Progenitor cell of endocrine pancreas (in vitro differentiated cells): Measurements from ENCODE around the gene ATP2A3. TPM values are rescaled to one million over a fixed set of nuclear protein-coding genes. Genes with fewer than 3 reads are reported as not detected.
"Not testable (repeated sequence)": the region's sequence is repeated elsewhere in the genome, so short reads cannot be mapped to it uniquely, and the experiment has no call there.

Experiments
- DNase-seq: peaks from one replicate; pipeline ENCODE4 v3.0.0; 2021; ENCODE audit warnings: low spot score; ENCODE audit not compliant: unreplicated experiment
- H3K27ac Mint-ChIP-seq: 2 replicates; pipeline ENCODE4 v1.8.0; 2021; ENCODE audit warnings: mild to moderate bottlenecking, moderate library complexity, mixed read lengths
- H3K27me3 Mint-ChIP-seq: 2 replicates; pipeline ENCODE4 v1.8.0; 2021; ENCODE audit warnings: mixed read lengths
- H3K36me3 Mint-ChIP-seq: 2 replicates; pipeline ENCODE4 v1.8.0; 2022; ENCODE audit warnings: mixed read lengths; ENCODE audit not compliant: insufficient read depth
- H3K4me1 Mint-ChIP-seq: 2 replicates; pipeline ENCODE4 v1.8.0; 2021; ENCODE audit warnings: low read depth, mixed read lengths
- H3K4me3 Mint-ChIP-seq: 2 replicates; pipeline ENCODE4 v1.8.0; 2021; ENCODE audit warnings: low read depth, mild to moderate bottlenecking, moderate library complexity, mixed read lengths
- H3K9me3 Mint-ChIP-seq: 2 replicates; pipeline ENCODE4 v1.8.0; 2021; ENCODE audit warnings: low read depth, mixed read lengths
- total RNA-seq: library from RNA; stranded (reverse); gene quantifications from 2 replicates; pipeline ENCODE4 v1.2.1, GENCODE V29; 2021
- TF ChIP-seq, protein P1 (sequence below): fragments of 200-600 bp; sonication (generic); IDR thresholded peaks from one replicate; pipeline ENCODE4 v1.5.0; 2021; ENCODE audit warnings: antibody characterized with exemption, mild to moderate bottlenecking; ENCODE audit not compliant: unreplicated experiment

Gene ATP2A3
- total RNA-seq, 1 donor from 2014 or later, result 59.2 TPM

DNA sequence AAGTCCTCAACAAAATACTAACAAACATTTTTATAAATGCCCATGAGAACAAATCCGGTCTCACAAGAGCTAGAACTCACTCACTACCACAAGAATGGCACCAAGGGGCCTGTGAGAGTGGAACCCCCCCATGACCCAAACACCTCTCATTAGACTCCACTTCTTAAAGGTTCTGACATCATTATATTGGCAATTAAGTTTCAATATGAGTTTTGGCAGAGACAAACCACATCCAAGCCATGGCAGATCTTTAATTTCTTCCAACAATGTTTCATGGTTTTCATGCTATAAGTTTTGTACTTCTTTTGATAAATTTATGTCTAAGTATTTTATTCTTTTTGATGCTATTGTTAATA lies 30.0 kb upstream of the ATP2A3 start:
- TF ChIP-seq, protein P1, sequence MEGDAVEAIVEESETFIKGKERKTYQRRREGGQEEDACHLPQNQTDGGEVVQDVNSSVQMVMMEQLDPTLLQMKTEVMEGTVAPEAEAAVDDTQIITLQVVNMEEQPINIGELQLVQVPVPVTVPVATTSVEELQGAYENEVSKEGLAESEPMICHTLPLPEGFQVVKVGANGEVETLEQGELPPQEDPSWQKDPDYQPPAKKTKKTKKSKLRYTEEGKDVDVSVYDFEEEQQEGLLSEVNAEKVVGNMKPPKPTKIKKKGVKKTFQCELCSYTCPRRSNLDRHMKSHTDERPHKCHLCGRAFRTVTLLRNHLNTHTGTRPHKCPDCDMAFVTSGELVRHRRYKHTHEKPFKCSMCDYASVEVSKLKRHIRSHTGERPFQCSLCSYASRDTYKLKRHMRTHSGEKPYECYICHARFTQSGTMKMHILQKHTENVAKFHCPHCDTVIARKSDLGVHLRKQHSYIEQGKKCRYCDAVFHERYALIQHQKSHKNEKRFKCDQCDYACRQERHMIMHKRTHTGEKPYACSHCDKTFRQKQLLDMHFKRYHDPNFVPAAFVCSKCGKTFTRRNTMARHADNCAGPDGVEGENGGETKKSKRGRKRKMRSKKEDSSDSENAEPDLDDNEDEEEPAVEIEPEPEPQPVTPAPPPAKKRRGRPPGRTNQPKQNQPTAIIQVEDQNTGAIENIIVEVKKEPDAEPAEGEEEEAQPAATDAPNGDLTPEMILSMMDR, result no peak
- no peaks in the 10 kb centered on the region for H3K4me1 Mint-ChIP-seq
- peaks cover 3% of the 10 kb centered on the region for H3K9me3 Mint-ChIP-seq
- no peak for DNase-seq
- no peaks in the 10 kb centered on the region for H3K36me3 Mint-ChIP-seq
- no peak overlapping the region for H3K4me3 Mint-ChIP-seq
- H3K27ac Mint-ChIP-seq, result no peak overlapping the region
- H3K27me3 Mint-ChIP-seq, result no peaks in the 10 kb centered on the region

DNA sequence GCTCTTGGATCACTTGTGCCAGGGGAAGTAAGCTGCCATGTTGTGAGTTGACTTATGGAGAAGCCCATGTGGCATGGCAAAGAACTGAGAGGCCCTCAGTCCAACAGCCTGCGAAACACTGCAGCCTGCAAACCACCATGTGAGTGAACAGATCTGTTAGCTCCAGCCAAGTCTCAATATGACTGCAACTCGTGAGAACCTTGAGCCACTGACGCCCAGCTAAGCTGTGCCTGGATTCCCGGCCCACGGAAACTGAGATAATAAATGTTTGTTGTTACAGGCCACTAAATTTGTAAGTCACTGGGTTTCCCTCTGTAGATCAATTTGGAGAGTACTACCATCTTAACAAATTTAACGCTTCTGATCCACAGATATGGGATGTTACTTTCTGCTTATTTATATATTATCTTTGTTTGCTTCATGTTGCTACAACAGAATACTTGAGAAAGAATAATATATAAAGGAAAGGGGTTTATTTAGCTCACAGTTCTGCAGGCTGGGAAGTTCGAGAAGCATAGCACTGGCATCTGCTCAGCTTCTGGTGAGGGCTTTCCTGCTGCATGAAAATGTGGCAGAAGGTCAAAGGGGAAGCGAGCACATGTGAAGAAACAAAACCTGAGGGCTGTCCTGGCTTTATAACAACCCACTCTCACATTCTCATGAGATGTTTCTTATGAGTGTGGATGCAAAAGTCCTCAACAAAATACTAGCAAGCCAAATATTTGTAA lies 29.4 kb upstream of the ATP2A3 start:
- no peak overlapping the region for H3K4me3 Mint-ChIP-seq
- H3K27me3 Mint-ChIP-seq, result no peaks in the 10 kb centered on the region
- TF ChIP-seq, protein P1, result no peak
- peaks cover 3% of the 10 kb centered on the region for H3K9me3 Mint-ChIP-seq
- H3K36me3 Mint-ChIP-seq, result no peaks in the 10 kb centered on the region
- DNase-seq, result no peak
- no peak overlapping the region for H3K27ac Mint-ChIP-seq
- no peaks in the 10 kb centered on the region for H3K4me1 Mint-ChIP-seq

DNA sequence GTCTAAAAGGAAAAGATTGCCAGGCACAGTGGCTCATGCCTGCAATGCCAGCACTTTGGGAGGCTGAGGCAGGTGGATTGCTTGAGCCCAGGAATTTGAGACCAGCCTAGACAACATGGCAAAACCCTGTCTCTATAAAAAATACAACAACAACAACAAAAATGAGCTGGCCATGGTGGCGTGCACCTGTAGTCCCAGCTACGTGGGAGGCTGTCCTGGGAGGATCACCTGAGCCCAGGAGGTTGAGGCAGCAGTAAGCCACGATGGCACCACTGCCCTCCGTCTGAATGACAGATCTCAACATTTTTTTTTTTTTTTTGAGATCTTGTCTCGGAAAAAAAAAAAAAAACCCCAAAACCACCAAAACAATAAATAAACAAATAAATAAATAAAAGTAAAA lies 28.1 kb upstream of the ATP2A3 start:
- Mint-ChIP-seq H3K4me1 (no peaks in the 10 kb centered on the region), H3K4me3 (no peak overlapping the region), H3K27me3 (no peaks in the 10 kb centered on the region), H3K36me3 (no peaks in the 10 kb centered on the region), H3K9me3 (peaks cover 3% of the 10 kb centered on the region), H3K27ac (no peak overlapping the region)
- no peak for DNase-seq
- TF ChIP-seq, protein P1, result no peak

DNA sequence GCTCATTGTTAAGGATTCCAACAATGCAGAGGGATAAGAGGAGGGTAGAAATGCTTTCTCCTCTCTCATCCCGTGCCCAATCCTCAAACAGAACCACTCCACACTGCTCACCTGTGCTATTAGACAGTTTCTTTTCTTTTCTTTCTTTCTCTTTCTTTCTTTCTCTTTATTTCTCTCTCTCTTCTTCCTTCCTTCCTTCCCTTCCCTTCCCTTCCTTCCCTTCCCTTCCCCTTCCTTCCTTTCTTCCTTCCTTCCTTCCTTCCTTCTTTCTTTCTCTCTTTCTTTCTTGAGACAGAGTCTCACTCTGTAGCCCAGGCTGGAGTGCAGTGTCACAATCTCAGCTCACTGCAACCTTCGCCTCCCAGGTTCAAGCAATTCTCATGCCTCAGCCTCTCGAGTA lies 27.5 kb upstream of the ATP2A3 start:
- not testable (repeated sequence) for H3K4me3 Mint-ChIP-seq, H3K4me1 Mint-ChIP-seq, H3K9me3 Mint-ChIP-seq, H3K27ac Mint-ChIP-seq, H3K36me3 Mint-ChIP-seq, DNase-seq, H3K27me3 Mint-ChIP-seq

DNA sequence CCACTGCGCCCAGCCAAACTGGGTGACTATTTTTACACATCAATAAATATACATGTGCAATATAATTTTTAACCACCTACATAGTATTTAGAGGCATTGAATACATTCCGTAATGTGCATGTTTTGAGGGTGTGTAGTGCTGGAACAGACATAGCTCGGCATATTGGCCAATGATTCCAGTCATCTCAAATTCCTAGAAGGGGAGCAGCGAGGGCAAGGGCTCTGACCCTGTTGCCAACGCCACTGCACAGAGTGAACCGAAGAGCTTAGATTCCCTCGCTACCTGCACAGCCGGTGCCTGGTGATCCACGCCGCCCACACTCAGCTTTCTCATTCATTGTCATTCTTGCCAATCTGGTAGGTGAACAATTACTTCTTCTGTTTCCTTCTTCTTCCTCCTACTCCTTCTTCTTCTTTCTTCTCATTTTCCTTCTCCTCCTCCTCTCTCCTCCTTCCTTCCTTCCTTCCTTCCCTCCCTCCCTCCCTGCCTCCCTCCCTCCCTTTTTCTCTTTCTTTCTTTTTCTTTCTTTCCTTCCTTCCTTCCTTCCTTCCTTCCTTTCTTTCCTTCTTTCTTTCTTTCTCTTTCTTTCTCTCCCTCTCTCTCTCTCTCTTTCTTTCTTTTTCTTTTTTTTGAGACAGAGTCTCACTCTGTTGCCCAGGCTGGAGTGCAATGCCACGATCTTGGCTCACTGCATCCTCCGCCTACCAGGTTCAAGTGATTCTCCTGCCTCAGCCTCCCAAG lies 26.3 kb upstream of the ATP2A3 start:
- Mint-ChIP-seq H3K27ac (no peak overlapping the region), H3K27me3 (peaks cover 4% of the 10 kb centered on the region), H3K4me3 (no peak overlapping the region), H3K36me3 (no peaks in the 10 kb centered on the region), H3K9me3 (no peaks in the 10 kb centered on the region), H3K4me1 (no peaks in the 10 kb centered on the region)
- TF ChIP-seq, protein P1, result no peak
- DNase-seq, result no peak
